ENCODE data around the gene TMEM161A.

DNA sequence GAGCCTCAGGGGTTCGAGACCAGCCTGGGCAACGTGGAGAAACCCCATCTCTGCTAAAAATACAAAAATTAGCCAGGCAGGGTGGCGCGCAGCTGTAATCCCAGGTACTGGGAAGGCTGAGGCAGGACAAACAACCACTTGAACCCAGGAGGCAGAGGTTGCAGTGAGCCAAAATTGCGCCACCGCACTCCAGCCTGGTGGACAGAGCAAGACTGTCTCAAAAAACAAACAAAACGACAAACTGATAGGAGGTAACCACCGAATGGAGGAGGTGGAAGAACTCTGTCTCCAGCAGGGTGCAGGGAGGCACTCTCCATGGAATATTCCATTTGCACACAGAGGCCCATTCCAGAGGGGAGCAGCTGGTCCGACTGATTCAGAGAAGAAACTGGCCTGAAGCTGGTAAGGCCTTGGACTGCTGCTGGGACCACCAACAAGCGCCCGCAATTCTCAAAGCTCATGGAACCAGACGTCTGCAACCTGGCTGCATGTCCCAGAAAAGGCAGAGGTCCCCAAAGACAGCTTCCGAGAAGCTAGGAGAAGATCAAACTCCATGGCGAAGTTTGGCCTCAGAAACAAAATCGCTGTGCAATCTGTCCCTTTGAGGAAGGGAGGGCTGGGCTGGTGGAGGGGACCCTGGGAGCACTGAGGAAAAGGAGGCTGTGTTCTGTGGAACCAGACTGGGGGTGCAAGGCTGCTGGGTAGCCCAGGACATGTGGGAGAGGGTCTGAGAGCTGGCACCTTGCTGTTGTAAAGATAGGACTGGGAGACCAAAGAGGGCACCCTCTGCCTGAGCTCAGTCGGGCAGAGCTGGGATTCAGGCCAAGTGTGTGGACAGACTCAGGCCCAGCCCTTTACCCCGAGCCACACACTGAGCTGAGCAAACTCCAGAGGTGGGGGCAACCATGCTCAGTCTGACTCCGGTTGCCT is 39.3 kb downstream of the TMEM161A start:
- TF ChIP-seq EP300 (IDR thresholded peaks at IDR 0.05; ENCODE audit: low read depth), result no peak
- no peak for TF ChIP-seq POLR2AphosphoS5 (IDR thresholded peaks at IDR 0.05)
